PC-3 (cell line): ENCODE measurements around the gene RBMS2. TPM values are rescaled to one million over a fixed set of nuclear protein-coding genes. Genes with fewer than 3 reads are reported as not detected.
A peak's percentile ranks its signal among the peaks of the same experiment; 100 is the strongest.

Experiments
- ATAC-seq: fragments of 200-7000 bp; cut with Tn5 transposase; 2 replicates; pipeline ENCODE4 v1.9.1; 2020; ENCODE audit warnings: mild to moderate bottlenecking, moderate library complexity
- BruUV-seq: library from RNA; stranded (reverse); fragments of 400-500 nt; replicated peaks from 2 replicates; lab custom pipeline; 2021; lab: Mats Ljungman, UMichigan
- CTCF ChIA-PET: fragments of 300-600 bp; sonication (Branson Sonifier 250); formaldehyde crosslinking; loops from one replicate; lab custom pipeline; 2022; ENCODE audit warnings: antibody characterized with exemption; lab: Charles Lee
- POLR2A ChIA-PET: fragments of 300-600 bp; sonication (Branson Sonifier 250); formaldehyde crosslinking; loops from one replicate; lab custom pipeline; 2022; ENCODE audit warnings: antibody characterized with exemption; ENCODE audit not compliant: unreplicated experiment; lab: Charles Lee
- DNase-seq: peaks from one replicate; pipeline ENCODE4 v3.0.0-alpha.2; 2015
- H2AFZ ChIP-seq: fragments of 300-600 bp; sonication (generic); 2 replicates; pipeline ENCODE4 v1.6.0; 2016; ENCODE audit warnings: antibody characterized with exemption, low read length
- H3F3A ChIP-seq: fragments of 300-600 bp; sonication (generic); one replicate; pipeline ENCODE4 v1.6.0; 2017; ENCODE audit warnings: antibody characterized with exemption, low read length, control low read depth, mild to moderate bottlenecking; ENCODE audit not compliant: unreplicated experiment
- H3K27ac ChIP-seq: fragments of 300-600 bp; sonication (generic); 2 replicates; pipeline ENCODE4 v1.5.1; 2016; ENCODE audit warnings: mild to moderate bottlenecking, low read length
- H3K27me3 ChIP-seq: fragments of 300-600 bp; sonication (generic); 2 replicates; pipeline ENCODE4 v1.6.1; 2016; ENCODE audit warnings: low read length, mixed read lengths
- H3K36me3 ChIP-seq: fragments of 300-600 bp; sonication (generic); 2 replicates; pipeline ENCODE4 v1.6.1; 2016; ENCODE audit warnings: low read depth, mixed run types, low read length, mixed read lengths
- H3K4me1 ChIP-seq: fragments of 300-600 bp; sonication (generic); 2 replicates; pipeline ENCODE4 v1.5.1; 2016; ENCODE audit warnings: low read length; ENCODE audit not compliant: insufficient read depth
- H3K4me2 ChIP-seq: fragments of 300-600 bp; sonication (generic); 2 replicates; pipeline ENCODE4 v1.6.0; 2016; ENCODE audit warnings: low read length
- H3K4me3 ChIP-seq: fragments of 300-600 bp; sonication (generic); 2 replicates; pipeline ENCODE4 v1.5.1; 2016; ENCODE audit warnings: mild to moderate bottlenecking, low read length, mixed read lengths
- H3K79me2 ChIP-seq: fragments of 300-600 bp; sonication (generic); 2 replicates; pipeline ENCODE4 v1.6.1; 2017; ENCODE audit warnings: low read length, mixed read lengths
- H3K9ac ChIP-seq: fragments of 300-600 bp; sonication (generic); 2 replicates; pipeline ENCODE4 v1.6.0; 2016; ENCODE audit warnings: mild to moderate bottlenecking, low read length
- H3K9me2 ChIP-seq: fragments of 300-600 bp; sonication (generic); replicated peaks from 2 replicates; pipeline ENCODE4 v1.6.1; 2016; ENCODE audit warnings: mixed run types, low read length, mixed read lengths
- H3K9me3 ChIP-seq: fragments of 300-600 bp; sonication (generic); 2 replicates; pipeline ENCODE4 v1.6.1; 2016; ENCODE audit warnings: low read length, mixed read lengths
- H4K20me1 ChIP-seq: fragments of 300-600 bp; sonication (generic); 2 replicates; pipeline ENCODE4 v1.6.1; 2016; ENCODE audit warnings: low read length, mixed read lengths
- EZH2 ChIP-seq: fragments of 300-600 bp; sonication (generic); IDR thresholded peaks from one replicate; pipeline ENCODE4 v1.6.1; 2017; ENCODE audit warnings: antibody characterized with exemption, mild to moderate bottlenecking, low read length; ENCODE audit not compliant: unreplicated experiment
- EZH2phosphoT487 ChIP-seq: fragments of 300-600 bp; sonication (generic); IDR thresholded peaks from 2 replicates; pipeline ENCODE4 v1.6.1; 2018; ENCODE audit warnings: mild to moderate bottlenecking, antibody characterized with exemption, low read length, borderline replicate concordance
- intact Hi-C: fragments of 100-400 bp; cut with micrococcal nuclease; formaldehyde crosslinking; loops from 2 replicates; pipeline ENCODE4 v1.9.0; 2023
- total RNA-seq: library from RNA; depleted of rRNA; stranded (reverse); fragments of >200 nt; gene quantifications from 2 replicates; pipeline ENCODE4 v1.2.3, GENCODE V29; 2014
- TF ChIP-seq, protein P1 (sequence below): fragments of 300-600 bp; sonication (generic); conservative IDR thresholded peaks from 2 replicates; pipeline ENCODE4 v1.5.1; 2017; ENCODE audit warnings: antibody characterized with exemption, low read depth, mild to moderate bottlenecking, low read length

RBMS2 gene
- total RNA-seq, 1 experiment from 2014 or later = 10.2 TPM

DNA sequence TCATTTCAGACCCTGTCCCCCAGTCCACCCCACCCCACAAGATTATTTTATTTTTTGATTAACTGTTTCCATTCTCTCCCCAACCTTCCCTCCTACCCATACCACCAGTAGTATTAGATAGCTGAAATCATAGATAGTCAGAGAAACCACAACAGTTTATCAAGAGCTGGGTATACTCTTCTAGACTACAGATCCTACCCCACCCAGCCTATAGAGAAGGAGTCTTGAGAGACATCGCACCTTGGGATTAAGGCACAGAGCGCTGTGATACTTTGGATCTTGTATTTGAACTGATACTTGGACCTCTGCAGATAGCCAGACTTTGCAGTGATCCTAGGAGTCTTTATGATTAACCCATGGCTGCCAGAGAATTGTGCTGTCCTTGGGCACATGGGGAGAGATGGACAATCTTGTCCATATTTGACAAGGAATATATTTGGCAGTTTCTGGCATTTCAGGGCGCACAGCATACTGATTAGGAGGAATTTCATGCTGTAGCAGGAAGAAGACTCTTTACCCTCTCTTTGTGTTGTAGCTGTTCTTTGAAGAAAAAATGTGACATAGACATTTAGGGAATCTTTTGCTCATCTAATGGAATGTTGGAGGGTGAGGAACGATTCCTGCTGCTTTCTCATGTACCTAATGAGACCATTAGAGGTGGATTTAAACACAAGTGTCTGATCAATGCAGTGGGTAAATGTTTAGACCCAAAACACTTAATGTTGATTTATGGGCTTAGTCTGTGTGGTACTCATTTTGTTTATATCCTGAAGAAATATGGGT lies 982 bp downstream of the RBMS2 start:
- intact Hi-C loops = no loop called here
- peak overlapping the region; percentile 84 for H3K4me2 ChIP-seq
- DNase-seq = peak; percentile 27
- BruUV-seq = TSS peak; percentile 65
- H4K20me1 ChIP-seq = no peaks in the 10 kb centered on the region
- H3F3A ChIP-seq = peaks cover 5% of the 10 kb centered on the region
- H3K4me1 ChIP-seq = peaks cover 60% of the 10 kb centered on the region
- peaks cover 49% of the 10 kb centered on the region for H3K79me2 ChIP-seq
- ATAC-seq = peak; percentile 9; the same call in 1 of the 2 replicates
- H3K9me3 ChIP-seq = no peaks in the 10 kb centered on the region
- H2AFZ ChIP-seq = peak overlapping the region; percentile 45; the same call in 1 of the 2 replicates
- POLR2A ChIA-PET = interaction anchor here (0.6 kb wide), 1 partner anchor 16 kb away, joined by 3 read pairs; no protein-coding TSS in a partner anchor
- CTCF ChIA-PET = interaction anchor here (1.1 to 2.5 kb wide), 2 partner anchors 9 to 114 kb away, joined by 3 to 8 read pairs; no protein-coding TSS in a partner anchor
- peak overlapping the region; percentile 64 for H3K27ac ChIP-seq
- no peaks in the 10 kb centered on the region for H3K27me3 ChIP-seq
- peak overlapping the region; percentile 70 for H3K9ac ChIP-seq
- H3K4me3 ChIP-seq = peak overlapping the region; percentile 72
- TF ChIP-seq EZH2 = no peak
- no peak for TF ChIP-seq EZH2phosphoT487
- no peaks in the 10 kb centered on the region for H3K9me2 ChIP-seq
- no peaks in the 10 kb centered on the region for H3K36me3 ChIP-seq

DNA sequence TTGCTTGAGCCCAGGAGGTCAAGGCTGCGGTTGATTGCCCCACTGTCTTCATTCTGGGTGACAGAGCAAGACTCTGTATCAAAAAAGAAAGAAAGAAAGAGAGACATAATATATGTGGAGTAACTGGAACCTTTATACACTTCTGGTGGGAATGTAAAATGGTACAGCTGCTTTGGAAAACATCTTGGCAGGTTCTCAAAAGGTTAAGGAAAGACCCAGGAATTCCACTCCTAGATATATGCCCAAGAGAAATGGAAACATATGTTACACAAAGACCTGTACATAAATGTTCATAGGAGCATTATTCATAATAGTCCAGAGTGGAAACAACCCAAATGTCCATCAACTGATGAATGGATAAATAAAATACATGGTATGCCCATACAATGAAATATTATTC lies 7.2 kb downstream of the RBMS2 start:
- Histone ChIP-seq H3K4me3 (no peak overlapping the region), H2AFZ (no peak overlapping the region), H3K79me2 (peaks cover 84% of the 10 kb centered on the region), H3K9me3 (no peaks in the 10 kb centered on the region), H3K9ac (no peak overlapping the region), H3K4me1 (peaks cover 24% of the 10 kb centered on the region), H3K36me3 (peaks cover 7% of the 10 kb centered on the region; the same call in 1 of the 2 replicates), H3K9me2 (no peaks in the 10 kb centered on the region), H3K27me3 (no peaks in the 10 kb centered on the region), H3K27ac (no peak overlapping the region), H3F3A (no peaks in the 10 kb centered on the region), H3K4me2 (no peak overlapping the region), H4K20me1 (no peaks in the 10 kb centered on the region)
- ATAC-seq (no peak), DNase-seq (no peak)
- CTCF ChIA-PET = no interaction called here
- TF ChIP-seq EZH2phosphoT487 (no peak), EZH2 (no peak)
- TF ChIP-seq, protein P1, sequence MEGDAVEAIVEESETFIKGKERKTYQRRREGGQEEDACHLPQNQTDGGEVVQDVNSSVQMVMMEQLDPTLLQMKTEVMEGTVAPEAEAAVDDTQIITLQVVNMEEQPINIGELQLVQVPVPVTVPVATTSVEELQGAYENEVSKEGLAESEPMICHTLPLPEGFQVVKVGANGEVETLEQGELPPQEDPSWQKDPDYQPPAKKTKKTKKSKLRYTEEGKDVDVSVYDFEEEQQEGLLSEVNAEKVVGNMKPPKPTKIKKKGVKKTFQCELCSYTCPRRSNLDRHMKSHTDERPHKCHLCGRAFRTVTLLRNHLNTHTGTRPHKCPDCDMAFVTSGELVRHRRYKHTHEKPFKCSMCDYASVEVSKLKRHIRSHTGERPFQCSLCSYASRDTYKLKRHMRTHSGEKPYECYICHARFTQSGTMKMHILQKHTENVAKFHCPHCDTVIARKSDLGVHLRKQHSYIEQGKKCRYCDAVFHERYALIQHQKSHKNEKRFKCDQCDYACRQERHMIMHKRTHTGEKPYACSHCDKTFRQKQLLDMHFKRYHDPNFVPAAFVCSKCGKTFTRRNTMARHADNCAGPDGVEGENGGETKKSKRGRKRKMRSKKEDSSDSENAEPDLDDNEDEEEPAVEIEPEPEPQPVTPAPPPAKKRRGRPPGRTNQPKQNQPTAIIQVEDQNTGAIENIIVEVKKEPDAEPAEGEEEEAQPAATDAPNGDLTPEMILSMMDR = no peak
- POLR2A ChIA-PET = no interaction called here
- intact Hi-C loops = no loop called here
- BruUV-seq = no TSS peak

GRCh38 chr12:56529656-56530055 lies 8.0 kb downstream of the RBMS2 start:
- no peak for TF ChIP-seq EZH2
- TF ChIP-seq, protein P1 = no peak
- no peak for TF ChIP-seq EZH2phosphoT487
- no peak overlapping the region for H3K9ac ChIP-seq
- ATAC-seq = no peak
- H3K36me3 ChIP-seq = peaks cover 11% of the 10 kb centered on the region; the same call in 1 of the 2 replicates
- H3K4me2 ChIP-seq = no peak overlapping the region
- H3K9me2 ChIP-seq = no peaks in the 10 kb centered on the region
- H3K27ac ChIP-seq = no peak overlapping the region
- H3K27me3 ChIP-seq = no peaks in the 10 kb centered on the region
- no TSS peak for BruUV-seq
- no peaks in the 10 kb centered on the region for H3F3A ChIP-seq
- no peak overlapping the region for H2AFZ ChIP-seq
- no peak overlapping the region for H3K4me3 ChIP-seq
- ChIA-PET CTCF (no interaction called here), POLR2A (no interaction called here)
- H3K4me1 ChIP-seq = peaks cover 20% of the 10 kb centered on the region
- intact Hi-C loops = no loop called here
- H3K9me3 ChIP-seq = no peaks in the 10 kb centered on the region
- peaks cover 83% of the 10 kb centered on the region for H3K79me2 ChIP-seq
- DNase-seq = no peak
- H4K20me1 ChIP-seq = no peaks in the 10 kb centered on the region
